Right lobe of liver (tissue), 4 donors: ENCODE data around the gene ADGRD2.

Source experiments
- POLR2A ChIP-seq: fragments of 450-650 bp; IDR thresholded peaks from one replicate; pipeline ENCODE4 v1.6.1; 2017; ENCODE audit warnings: antibody characterized with exemption, mild to moderate bottlenecking
- TF ChIP-seq, protein P1 (sequence below), 4 donors: fragments of 200-600 bp in 3 of 4; fragments of 450-650 bp in 1 of 4; IDR thresholded peaks; one replicate each; pipeline versions ENCODE4 v1.5.1 to v1.8.0; 2016 to 2022; ENCODE audit warnings: antibody characterized with exemption in 4 of 4, mild to moderate bottlenecking in 2 of 4
- donor health status: DM: no; HTN: no; CAD: no.
- donor health status: DM: no; HTN: no; CAD: no.
- donor health status: DM: no; HTN: yes; CAD: no.

DNA sequence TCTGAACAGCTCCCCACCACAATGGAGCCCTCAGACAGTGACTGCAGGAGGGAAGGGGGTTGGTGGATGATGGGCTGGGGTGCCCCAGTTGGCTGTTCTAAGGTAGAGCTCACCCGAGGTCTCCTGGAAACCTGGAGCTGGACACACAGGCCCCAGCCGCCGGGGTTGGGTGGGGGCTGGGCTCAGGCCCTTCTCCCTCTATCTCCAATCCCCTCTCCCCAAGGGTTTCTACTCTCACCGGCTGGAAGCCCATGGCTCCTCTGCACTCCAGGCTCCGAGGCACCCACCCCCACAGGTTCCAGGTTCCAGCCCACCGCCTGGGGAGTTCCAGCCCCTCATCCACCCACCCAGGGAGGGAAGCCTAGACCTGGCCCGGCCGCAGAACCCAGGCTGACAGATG lies 56.2 kb downstream of the ADGRD2 start:
- TF ChIP-seq, protein P1, sequence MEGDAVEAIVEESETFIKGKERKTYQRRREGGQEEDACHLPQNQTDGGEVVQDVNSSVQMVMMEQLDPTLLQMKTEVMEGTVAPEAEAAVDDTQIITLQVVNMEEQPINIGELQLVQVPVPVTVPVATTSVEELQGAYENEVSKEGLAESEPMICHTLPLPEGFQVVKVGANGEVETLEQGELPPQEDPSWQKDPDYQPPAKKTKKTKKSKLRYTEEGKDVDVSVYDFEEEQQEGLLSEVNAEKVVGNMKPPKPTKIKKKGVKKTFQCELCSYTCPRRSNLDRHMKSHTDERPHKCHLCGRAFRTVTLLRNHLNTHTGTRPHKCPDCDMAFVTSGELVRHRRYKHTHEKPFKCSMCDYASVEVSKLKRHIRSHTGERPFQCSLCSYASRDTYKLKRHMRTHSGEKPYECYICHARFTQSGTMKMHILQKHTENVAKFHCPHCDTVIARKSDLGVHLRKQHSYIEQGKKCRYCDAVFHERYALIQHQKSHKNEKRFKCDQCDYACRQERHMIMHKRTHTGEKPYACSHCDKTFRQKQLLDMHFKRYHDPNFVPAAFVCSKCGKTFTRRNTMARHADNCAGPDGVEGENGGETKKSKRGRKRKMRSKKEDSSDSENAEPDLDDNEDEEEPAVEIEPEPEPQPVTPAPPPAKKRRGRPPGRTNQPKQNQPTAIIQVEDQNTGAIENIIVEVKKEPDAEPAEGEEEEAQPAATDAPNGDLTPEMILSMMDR (IDR thresholded peaks at IDR 0.05) = no peak
- no peak for TF ChIP-seq POLR2A
